Subcutaneous adipose tissue (tissue), 4 donors: Measurements from ENCODE around the gene CPNE4. TPM values are rescaled to one million over a fixed set of nuclear protein-coding genes. Genes with fewer than 3 reads are reported as not detected.

Experiments
- total RNA-seq, 4 donors: library from RNA; depleted of rRNA; stranded (reverse); fragments of >200 nt; gene quantifications; one replicate each; pipeline ENCODE4 v1.1.0, GENCODE V29; 2016
- TF ChIP-seq, protein P1 (sequence below): fragments of 450-650 bp; IDR thresholded peaks from one replicate; pipeline ENCODE4 v1.5.1; 2016; ENCODE audit warnings: low read depth, mild to moderate bottlenecking, control low read depth, antibody characterized with exemption, moderate library complexity

The CPNE4 gene
- total RNA-seq, 4 donors from 2014 or later, result not detected

DNA sequence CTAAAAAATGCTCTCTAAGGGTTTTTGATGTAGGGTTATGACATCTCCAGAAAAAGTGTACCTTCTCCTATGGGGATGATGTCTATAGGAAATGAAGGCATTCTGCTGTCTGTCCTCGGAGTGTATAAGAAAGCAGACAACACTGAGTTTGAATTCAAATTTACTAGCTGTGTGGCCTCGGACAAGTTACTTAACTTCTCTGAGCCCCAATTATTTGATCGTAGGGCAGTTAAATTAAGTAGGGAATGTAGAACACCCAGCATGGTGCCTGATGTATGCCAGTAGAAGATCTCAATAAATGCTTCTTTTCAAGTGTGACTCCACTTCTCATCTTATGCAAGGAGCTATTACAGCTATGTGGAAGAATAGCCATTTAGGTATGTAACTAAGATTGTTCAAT is 184.6 kb downstream of the CPNE4 start:
- TF ChIP-seq, protein P1, sequence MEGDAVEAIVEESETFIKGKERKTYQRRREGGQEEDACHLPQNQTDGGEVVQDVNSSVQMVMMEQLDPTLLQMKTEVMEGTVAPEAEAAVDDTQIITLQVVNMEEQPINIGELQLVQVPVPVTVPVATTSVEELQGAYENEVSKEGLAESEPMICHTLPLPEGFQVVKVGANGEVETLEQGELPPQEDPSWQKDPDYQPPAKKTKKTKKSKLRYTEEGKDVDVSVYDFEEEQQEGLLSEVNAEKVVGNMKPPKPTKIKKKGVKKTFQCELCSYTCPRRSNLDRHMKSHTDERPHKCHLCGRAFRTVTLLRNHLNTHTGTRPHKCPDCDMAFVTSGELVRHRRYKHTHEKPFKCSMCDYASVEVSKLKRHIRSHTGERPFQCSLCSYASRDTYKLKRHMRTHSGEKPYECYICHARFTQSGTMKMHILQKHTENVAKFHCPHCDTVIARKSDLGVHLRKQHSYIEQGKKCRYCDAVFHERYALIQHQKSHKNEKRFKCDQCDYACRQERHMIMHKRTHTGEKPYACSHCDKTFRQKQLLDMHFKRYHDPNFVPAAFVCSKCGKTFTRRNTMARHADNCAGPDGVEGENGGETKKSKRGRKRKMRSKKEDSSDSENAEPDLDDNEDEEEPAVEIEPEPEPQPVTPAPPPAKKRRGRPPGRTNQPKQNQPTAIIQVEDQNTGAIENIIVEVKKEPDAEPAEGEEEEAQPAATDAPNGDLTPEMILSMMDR, result no peak

- TF ChIP-seq, protein P1, result no peak
These were observed 185.2 kb downstream of the CPNE4 start for GRCh38 chr3:131849616-131850015.

DNA sequence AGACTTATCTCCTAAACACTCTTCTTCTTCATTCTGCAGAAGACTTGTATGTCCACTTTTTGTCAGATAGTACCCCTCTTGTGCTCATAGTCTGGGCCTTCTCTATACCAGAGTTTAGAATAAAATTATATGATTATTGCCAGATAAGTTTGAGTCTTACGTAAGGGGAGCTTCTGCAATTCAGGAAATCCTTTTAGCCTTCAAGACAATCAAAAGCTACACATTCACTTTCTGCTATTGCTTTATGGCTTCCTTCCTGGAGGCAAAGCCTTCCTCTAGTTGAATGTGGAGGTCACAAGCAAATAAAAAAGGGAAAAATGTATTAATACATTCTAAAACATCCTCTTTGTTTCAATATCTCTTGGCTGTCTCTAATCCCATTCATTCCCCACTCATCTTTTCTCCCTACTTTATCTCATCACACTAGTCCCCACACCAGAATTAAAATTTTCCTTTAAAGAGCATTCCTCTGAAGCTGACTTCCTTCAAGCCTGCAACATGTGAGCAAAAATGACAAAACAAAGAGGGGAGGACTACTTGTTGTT is 186.8 kb downstream of the CPNE4 start:
- TF ChIP-seq, protein P1, result no peak

- TF ChIP-seq, protein P1, result no peak
These were observed 188.4 kb downstream of the CPNE4 start for GRCh38 chr3:131846296-131846924.

- TF ChIP-seq, protein P1, result no peak
These were observed 191.6 kb downstream of the CPNE4 start for GRCh38 chr3:131843174-131843573.

- TF ChIP-seq, protein P1, result no peak
These were observed 194.5 kb downstream of the CPNE4 start for GRCh38 chr3:131840156-131840797.

DNA sequence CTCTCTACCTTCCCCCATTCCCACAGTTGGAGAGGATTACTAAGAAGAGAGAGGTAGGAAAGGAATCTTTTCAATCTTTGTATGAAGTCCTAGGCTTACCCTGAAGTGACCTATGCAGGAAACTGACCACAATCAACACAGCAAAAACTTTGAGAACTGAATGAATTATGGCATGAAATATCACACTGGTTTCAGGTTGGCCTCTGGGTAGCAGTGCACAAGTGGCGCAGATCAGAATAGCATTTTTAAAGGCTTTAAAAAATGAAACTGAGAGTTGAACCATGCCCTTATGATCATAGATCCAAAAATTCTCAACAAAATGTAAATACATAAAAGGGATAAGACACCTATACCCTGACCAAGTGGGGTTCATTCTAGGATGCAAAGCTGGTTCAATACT is 198.9 kb downstream of the CPNE4 start:
- TF ChIP-seq, protein P1, result no peak
